RKO (cell line): ENCODE data around the gene PROK1.
"Not testable (repeated sequence)": the region's sequence is repeated elsewhere in the genome, so short reads cannot be mapped to it uniquely, and the experiment has no call there.

Experiments
- DNase-seq: peaks from one replicate; pipeline ENCODE4 v3.0.0-alpha.2; 2016; ENCODE audit warnings: low spot score

Gene PROK1

DNA sequence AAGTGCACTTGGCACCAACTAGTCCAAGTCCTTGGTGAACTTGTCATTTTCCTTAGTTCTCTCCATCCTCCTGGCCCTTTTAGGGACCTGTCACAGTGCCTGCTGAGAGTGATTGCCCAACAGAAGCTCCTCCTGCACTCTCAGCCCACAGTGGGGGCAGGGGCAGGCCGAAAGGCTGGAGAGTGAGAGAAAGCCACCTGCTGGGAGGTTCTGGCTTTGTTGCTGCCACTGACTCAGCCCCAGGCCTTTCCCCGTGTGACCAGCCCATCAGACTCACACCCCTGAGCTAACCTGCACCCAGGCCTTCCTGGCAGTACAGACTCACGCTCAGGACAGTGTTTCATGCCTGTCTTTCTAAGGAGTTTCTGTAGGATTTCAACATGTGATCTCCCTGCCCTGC, 17.1 kb upstream of the PROK1 start:
- peak; percentile 28 for DNase-seq

DNA sequence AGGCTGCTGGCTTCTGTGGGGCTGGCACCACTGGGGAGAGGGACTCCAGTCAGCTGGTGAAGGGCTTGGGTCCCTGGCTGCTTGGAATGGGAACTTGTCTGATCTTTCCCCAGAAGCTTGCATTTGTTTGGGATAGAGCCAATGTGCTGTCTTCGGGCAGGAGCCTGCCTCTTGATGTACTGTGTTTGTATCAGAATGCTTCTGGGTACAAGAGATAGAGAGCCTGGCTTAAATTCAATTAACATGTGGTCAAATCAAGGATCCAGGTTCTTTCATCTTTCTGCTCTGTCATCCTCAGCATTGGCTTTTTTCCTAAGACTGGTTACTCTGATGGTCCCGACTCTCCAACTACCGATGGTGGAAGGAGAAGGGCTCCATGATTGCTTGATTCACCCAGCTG, 16.0 kb upstream of the PROK1 start:
- no peak for DNase-seq

- DNase-seq, result no peak
Observed at GRCh38 chr1:110436635-110437034, 14.3 kb upstream of the PROK1 start.

DNA sequence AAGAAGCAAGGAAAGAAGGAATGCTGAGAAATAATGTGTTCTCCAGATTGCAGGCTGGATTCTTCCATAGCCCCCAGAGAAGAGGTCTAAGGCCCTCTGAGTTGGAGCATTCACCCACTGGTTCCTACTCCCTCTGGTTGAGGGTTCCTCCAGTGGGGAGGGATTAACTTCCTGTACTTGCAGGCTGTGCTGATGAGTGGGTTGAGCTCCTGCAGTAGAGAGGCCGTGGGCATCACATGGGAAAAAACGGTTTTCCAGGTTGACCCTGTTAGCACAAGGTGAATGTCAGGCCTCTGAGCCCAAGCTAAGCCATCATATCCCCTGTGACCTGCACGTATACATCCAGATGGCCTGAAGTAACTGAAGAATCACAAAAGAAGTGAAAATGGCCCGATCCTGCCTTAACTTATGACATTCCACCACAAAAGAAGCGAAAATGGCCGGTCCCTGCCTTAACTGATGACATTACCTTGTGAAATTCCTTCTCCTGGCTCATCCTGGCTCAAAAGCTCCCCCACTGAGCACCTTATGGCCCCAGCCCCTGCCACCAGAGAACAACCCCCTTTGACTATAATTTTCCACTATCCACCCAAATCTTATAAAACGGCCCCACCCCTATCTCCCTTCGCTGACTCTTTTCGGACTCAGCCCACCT, 13.2 kb upstream of the PROK1 start:
- DNase-seq, result not testable (repeated sequence)

DNA sequence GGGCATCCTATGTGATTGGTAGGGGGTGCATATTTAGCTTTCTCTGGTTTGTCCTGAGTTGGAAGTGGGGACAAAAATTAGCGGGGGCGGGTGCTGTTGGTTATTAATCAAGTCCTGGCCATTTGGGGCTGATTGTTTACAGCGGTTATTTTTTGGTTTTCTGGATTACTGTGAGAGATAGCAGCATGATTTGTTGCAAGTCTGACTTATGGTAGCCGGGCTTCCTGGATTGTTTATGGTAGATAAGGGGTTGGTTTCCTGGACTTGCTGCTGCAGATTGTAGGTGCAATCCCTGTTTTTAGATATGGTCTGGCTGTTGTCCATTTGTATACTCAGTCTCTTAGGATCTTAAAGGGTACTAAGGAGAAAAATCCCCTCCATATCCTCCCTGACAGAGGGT, 12.1 kb upstream of the PROK1 start:
- DNase-seq, result no peak

- DNase-seq, result not testable (repeated sequence)
Observed at GRCh38 chr1:110439873-110440272, 11.1 kb upstream of the PROK1 start.

GRCh38 chr1:110440877-110441276, 10.1 kb upstream of the PROK1 start:
- no peak for DNase-seq

- DNase-seq, result no peak
Observed at GRCh38 chr1:110441888-110442287, 9.1 kb upstream of the PROK1 start.

GRCh38 chr1:110443451-110443850, 7.5 kb upstream of the PROK1 start:
- no peak for DNase-seq

- DNase-seq, result no peak
Observed at GRCh38 chr1:110444561-110444960, 6.4 kb upstream of the PROK1 start.

GRCh38 chr1:110449661-110450651, 993 bp upstream of the PROK1 start:
- DNase-seq, result no peak

- DNase-seq, result no peak
Observed at GRCh38 chr1:110452330-110452729, 1.4 kb downstream of the PROK1 start.

- DNase-seq, result no peak
Observed at GRCh38 chr1:110453829-110454228, 2.9 kb downstream of the PROK1 start.

- DNase-seq, result no peak
Observed at GRCh38 chr1:110454328-110454727, 3.4 kb downstream of the PROK1 start.

- DNase-seq, result no peak
Observed at GRCh38 chr1:110455151-110455550, 4.2 kb downstream of the PROK1 start.

- no peak for DNase-seq
Observed at GRCh38 chr1:110457206-110457605, 6.3 kb downstream of the PROK1 start.

- DNase-seq, result peak; percentile 69
Observed at GRCh38 chr1:110460253-110461220, 9.6 kb downstream of the PROK1 start.

DNA sequence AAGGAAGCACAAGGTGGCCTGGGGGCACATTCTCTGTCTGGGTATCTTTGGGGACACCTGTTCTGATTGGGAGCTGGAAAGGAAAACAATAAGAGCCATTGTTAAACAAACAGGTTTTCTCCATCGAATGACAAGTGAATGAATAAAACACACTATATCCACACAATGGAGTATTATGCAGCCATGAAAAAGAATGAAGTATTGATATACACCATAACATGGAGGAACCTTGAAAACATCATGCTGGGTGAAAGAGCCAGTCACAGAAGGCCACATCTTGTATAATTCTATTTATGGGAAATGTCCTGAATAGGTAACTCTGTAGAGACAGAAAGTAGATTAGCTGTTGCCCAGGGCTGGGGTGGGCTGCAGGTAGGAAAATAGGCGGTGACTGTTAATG, 11.1 kb downstream of the PROK1 start:
- no peak for DNase-seq

DNA sequence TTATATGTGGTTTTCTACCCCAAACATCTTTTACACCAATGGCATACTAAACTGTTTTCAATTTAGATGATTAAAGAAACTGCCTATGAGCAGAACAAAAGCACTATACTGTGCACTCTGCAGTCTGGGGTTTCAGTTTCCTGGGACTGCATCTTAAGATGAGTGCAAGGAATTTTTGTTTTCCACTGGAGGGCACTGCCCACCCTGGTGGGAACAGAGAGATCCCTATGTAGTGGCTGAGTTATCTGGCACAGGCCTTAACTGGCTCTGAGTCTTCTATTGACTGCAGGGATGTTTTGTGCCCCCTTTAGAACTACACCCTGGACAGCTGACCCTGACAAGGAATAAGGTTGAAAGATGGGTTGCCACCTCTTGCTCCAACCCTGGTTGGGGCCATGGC, 12.0 kb downstream of the PROK1 start:
- peak; percentile 14 for DNase-seq

- no peak for DNase-seq
Observed at GRCh38 chr1:110463725-110464124, 12.8 kb downstream of the PROK1 start.

DNA sequence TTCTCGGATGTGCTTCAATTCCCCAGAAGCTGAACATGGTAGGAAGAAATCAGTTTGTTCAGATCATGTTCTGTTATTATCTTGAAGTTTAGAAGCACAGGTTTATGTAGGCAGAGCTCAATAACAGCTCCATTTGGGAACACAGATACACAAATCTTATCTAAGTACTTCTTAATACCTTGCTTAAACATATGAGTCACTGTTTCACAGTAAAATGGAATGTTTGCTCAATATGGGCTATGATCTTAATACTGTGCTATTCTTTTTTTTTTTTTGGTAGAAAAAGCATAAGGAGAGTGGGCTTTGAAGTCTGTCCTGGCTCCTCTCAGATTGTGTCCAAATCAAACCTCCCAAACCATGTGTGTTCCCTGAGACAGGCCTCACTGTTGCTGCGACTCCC, 13.4 kb downstream of the PROK1 start:
- DNase-seq, result no peak
